Fibroblast of mammary gland (primary cell): ENCODE data around the gene KCNK17.

Source experiments
- DNase-seq: peaks from one replicate; pipeline ENCODE4 v3.0.0-alpha.2; 2010; ENCODE audit warnings: low read depth
- H3K4me3 ChIP-seq: 2 replicates; pipeline ENCODE4 v1.5.1; 2011; ENCODE audit warnings: low read depth, mild to moderate bottlenecking, low read length, moderate library complexity; ENCODE audit not compliant: control insufficient read depth
- TF ChIP-seq, protein P1 (sequence below): conservative IDR thresholded peaks from 2 replicates; pipeline ENCODE4 v1.5.1; 2011; ENCODE audit warnings: low read depth, low read length, inconsistent platforms; ENCODE audit not compliant: control insufficient read depth, insufficient read depth

Gene KCNK17

DNA sequence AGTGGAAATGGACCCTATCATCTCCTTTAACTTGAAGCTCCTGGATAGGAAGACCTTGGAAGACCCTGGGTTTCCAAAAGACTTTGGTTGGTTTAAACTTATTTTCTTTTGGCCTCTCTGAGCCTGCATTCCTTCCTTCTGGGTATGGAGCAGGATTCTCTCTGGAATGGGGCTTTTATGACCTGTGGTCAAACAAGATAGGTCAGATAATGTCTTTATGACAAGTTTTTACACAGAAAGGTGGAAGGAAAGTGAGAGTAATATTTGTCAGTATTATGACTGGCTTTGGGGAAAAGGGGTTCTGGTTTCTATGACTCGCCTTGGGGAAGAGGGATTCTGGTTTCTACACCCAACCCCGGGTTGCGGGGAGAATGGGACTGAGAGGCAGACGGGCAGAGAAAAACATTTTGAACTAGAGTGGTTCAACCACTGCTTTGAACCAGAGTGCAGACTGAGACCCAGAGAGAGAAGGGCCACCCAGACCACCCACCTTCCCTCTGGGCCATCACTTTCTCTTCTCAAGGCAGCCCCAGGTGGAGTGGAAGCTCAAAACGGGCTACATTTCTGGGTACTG lies 47.4 kb downstream of the KCNK17 start:
- no peak for DNase-seq
- TF ChIP-seq, protein P1, sequence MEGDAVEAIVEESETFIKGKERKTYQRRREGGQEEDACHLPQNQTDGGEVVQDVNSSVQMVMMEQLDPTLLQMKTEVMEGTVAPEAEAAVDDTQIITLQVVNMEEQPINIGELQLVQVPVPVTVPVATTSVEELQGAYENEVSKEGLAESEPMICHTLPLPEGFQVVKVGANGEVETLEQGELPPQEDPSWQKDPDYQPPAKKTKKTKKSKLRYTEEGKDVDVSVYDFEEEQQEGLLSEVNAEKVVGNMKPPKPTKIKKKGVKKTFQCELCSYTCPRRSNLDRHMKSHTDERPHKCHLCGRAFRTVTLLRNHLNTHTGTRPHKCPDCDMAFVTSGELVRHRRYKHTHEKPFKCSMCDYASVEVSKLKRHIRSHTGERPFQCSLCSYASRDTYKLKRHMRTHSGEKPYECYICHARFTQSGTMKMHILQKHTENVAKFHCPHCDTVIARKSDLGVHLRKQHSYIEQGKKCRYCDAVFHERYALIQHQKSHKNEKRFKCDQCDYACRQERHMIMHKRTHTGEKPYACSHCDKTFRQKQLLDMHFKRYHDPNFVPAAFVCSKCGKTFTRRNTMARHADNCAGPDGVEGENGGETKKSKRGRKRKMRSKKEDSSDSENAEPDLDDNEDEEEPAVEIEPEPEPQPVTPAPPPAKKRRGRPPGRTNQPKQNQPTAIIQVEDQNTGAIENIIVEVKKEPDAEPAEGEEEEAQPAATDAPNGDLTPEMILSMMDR = no peak
- H3K4me3 ChIP-seq = no peak overlapping the region

DNA sequence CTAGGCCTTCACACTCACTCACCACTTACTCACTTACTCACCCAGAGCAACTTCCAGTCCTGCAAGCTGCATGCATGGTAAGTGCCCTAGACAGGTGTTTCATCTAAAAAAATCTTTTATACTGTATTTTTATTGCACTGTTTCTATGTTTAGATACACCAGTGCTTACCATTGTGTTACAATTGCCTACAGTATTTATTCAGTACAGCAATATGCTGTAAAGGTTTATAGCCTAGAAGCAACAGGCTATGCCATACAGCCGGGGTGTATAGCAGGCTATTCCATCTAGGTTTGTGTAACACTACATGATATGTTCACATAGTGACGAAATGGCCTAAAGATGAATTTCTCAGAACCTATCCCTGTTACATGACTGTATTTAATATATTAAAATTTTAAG lies 47.8 kb downstream of the KCNK17 start:
- TF ChIP-seq, protein P1 = no peak
- DNase-seq = no peak
- no peak overlapping the region for H3K4me3 ChIP-seq

DNA sequence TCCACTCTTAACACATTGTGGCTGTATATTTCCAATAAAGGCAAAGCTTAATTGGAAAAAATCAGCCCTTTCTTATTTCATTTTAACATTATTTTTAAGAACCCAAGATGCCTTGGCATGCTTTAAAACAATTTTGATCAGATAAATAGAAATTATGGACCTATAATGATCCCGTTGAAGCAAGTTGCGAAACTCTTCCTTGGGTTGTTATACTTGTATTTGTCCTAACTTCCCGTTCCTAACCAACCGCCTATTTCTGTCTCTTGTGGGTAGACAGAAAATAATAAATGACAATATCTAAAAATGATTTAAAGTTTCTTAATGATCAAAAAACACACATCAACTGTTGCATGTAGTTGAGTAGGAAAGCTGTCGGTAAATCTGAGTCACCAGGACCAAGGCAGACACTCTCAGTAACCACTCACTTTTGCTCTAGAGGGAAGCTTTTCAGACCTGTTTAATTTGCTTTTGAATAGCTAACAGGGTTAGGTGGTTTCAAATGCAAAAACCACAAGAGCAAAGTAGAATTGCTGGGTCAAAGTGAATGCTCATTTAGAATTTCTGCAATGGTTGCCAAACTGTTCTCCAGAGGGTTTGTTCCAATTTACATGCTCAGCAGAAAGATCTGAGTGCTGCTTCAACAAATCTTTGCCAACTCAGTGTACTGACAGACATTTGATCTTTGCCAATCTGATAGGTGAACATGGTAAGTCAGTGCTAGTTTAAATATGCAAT lies 50.7 kb downstream of the KCNK17 start:
- peak; percentile 2 for DNase-seq
- H3K4me3 ChIP-seq = no peak overlapping the region
- TF ChIP-seq, protein P1 = no peak

DNA sequence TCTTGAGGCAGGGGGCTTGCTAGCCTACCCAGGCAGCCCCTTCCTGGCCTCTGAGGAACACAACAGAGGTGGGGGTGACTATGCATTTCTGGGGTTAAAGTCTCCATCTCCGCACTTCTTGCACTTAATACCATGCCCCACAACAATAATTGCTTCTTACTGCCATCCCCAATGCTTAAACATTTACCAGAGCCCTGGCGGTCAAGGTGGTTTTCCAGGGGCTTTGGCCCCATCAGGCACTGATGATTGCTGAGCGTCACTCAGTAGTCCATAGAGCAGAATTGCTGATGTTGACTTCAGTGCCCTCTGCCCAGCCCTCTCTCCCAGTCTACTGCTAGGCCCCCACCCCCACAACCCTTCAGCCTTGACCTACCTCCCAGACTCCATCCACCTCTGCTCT lies 52.5 kb downstream of the KCNK17 start:
- TF ChIP-seq, protein P1 = no peak
- no peak for DNase-seq
- H3K4me3 ChIP-seq = no peak overlapping the region

DNA sequence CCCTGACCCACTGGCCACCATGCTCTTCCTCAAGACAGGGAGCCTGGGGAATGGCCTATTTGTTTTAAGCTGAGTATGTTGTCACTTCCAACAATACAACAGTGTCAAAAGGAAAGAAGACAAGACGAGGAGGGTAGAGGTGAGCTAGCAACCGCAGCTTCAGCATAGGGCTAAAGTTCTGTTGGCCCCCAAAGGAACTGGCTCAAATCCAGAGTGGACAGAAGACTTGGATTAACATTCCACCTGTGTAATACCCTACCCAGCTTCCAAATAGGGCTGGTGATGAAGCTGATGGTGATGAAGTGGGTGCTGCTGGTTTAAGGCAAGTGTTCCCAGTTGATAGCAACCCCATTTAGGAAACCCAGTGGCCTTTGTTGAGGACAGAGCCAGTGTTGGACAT lies 53.3 kb downstream of the KCNK17 start:
- TF ChIP-seq, protein P1 = no peak
- no peak overlapping the region for H3K4me3 ChIP-seq
- no peak for DNase-seq

DNA sequence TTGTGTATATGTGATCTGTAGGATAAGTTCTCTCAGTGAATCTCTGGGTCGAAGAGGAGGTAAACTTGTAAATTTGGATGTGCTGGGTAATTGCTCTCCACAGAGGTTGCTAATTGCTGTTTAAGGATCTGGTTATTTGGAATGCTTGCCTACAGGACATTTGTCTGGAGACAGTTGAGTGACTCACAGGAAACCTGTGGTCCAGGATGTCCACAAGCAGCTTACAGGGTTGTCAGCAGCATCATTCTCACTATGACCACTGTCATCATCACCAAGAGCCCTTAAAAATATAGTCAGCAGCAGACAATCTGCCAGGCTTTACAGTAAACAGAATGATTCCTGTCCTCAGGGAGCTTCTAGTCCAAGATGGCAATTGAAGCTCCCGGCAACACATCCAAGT lies 53.8 kb downstream of the KCNK17 start:
- no peak overlapping the region for H3K4me3 ChIP-seq
- DNase-seq = peak; percentile 2
- TF ChIP-seq, protein P1 = no peak
